ENCODE measurements around the gene TBCEL. TPM values are rescaled to one million over a fixed set of nuclear protein-coding genes. Genes with fewer than 3 reads are reported as not detected.

The TBCEL gene
- total and polyA plus RNA-seq, 4 donors, result 6.7 to 41.3 (median 17.4) TPM

GRCh38 chr11:121029813-121030445, 6.0 kb downstream of the TBCEL start:
- H3K4me3 ChIP-seq (ENCODE audit: low read depth in 1 of 3, low read length in 3 of 3), result no peak overlapping the region
- H3K9me3 ChIP-seq (ENCODE audit: control insufficient read depth in 4 of 4, low read length in 3 of 4), result no peaks in the 10 kb centered on the region
- DNase-seq (ENCODE audit: low spot score), result no peak
- H3K9ac ChIP-seq (ENCODE audit: low read depth in 1 of 2, low read length in 2 of 2), result no peak overlapping the region
- no peak for TF ChIP-seq YY1 (IDR thresholded peaks at IDR 0.05)
- TF ChIP-seq FOXA2 (IDR thresholded peaks at IDR 0.05), result no peak
- no peak for TF ChIP-seq SP1 (IDR thresholded peaks at IDR 0.05)
- no peak for TF ChIP-seq HNF4A (conservative IDR thresholded peaks at IDR 0.05)
- no peak for TF ChIP-seq ATF3 (IDR thresholded peaks at IDR 0.05)
- no peak for TF ChIP-seq ZBTB33 (IDR thresholded peaks at IDR 0.05)
- no peak for TF ChIP-seq RAD21 (IDR thresholded peaks at IDR 0.05)
- TF ChIP-seq HNF4G (IDR thresholded peaks at IDR 0.05), result no peak
- TF ChIP-seq MAX (IDR thresholded peaks at IDR 0.05), result no peak
- no peak for TF ChIP-seq RXRA (IDR thresholded peaks at IDR 0.05)
- TF ChIP-seq EGR1 (IDR thresholded peaks at IDR 0.05; ENCODE audit: low read depth in 2 of 2), result no peak
- TF ChIP-seq GABPA (IDR thresholded peaks at IDR 0.05 in 1 of 2, conservative IDR thresholded peaks at IDR 0.05 in 1 of 2), result no peak
- no peak for TF ChIP-seq JUND (IDR thresholded peaks at IDR 0.05)
- TF ChIP-seq TAF1 (conservative IDR thresholded peaks at IDR 0.05), result no peak
- TF ChIP-seq CTCF (IDR thresholded peaks at IDR 0.05; ENCODE audit: low read depth, low read length, missing input control), result no peak
- no peak for TF ChIP-seq FOXA1 (IDR thresholded peaks at IDR 0.05)
- no peak for TF ChIP-seq REST (IDR thresholded peaks at IDR 0.05)
- TF ChIP-seq NR2F2 (IDR thresholded peaks at IDR 0.05), result no peak
- H3K36me3 ChIP-seq (ENCODE audit: control insufficient read depth in 4 of 4, insufficient read depth in 3 of 4, low read depth in 1 of 4, low read length in 3 of 4), result no peaks in the 10 kb centered on the region
- H3K27ac ChIP-seq (ENCODE audit: low read depth in 1 of 2, low read length in 2 of 2), result no peak overlapping the region
- no peaks in the 10 kb centered on the region for H3K27me3 ChIP-seq (ENCODE audit: control insufficient read depth in 4 of 4, insufficient read depth in 4 of 4, low read length in 3 of 4)
- 66% methylated on average over 3 of the region's 3 CpGs for WGBS
- peaks cover 2 to 34% (median 30%) of the 10 kb centered on the region in 4 donors for H3K4me1 ChIP-seq (ENCODE audit: control insufficient read depth in 4 of 4, insufficient read depth in 4 of 4, low read length in 3 of 4)

Data from liver (tissue), 9 donors.